ENCODE data around the gene NEIL1. TPM values are rescaled to one million over a fixed set of nuclear protein-coding genes. Genes with fewer than 3 reads are reported as not detected.

NEIL1 gene
- total RNA-seq, 1 experiment from 2014 or later = 24.8 TPM

DNA sequence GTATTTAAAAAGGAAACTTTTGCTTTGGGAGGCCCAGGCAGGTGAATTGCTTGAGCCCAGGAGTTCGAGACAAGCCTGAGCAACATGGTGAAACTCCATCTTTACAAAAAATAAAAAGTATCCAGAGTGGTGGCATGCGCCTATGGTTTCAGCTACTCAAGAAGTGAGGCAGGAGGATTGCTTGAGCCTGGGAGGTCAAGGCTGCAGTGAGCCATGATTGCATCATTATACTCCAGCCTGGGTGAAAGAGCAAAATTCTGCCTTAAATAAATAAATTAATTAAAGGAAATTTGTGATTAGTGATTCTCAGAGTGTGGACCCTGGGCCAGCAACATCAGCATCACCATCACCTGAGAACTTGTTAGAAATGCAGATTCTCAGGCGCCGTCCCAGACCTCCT is 20.9 kb upstream of the NEIL1 start:
- ATAC-seq (no peak), DNase-seq (ENCODE audit: low spot score) (no peak)
- Mint-ChIP-seq H3K36me3 (no peaks in the 10 kb centered on the region), H3K4me3 (no peak overlapping the region), H3K27ac (no peak overlapping the region), H3K27me3 (ENCODE audit: low read depth) (peaks cover 13% of the 10 kb centered on the region), H3K9me3 (peaks cover 7% of the 10 kb centered on the region), H3K4me1 (no peaks in the 10 kb centered on the region)
- POLR2A ChIA-PET = no interaction called here
- CTCF ChIA-PET = no interaction called here
- TF ChIP-seq USF2 (CRISPR knock-in tag; IDR thresholded peaks at IDR 0.05) (no peak), ZNF423 (CRISPR knock-in tag; IDR thresholded peaks at IDR 0.05) (no peak), ZSCAN18 (CRISPR knock-in tag; IDR thresholded peaks at IDR 0.05) (no peak), ARID4B (CRISPR knock-in tag; IDR thresholded peaks at IDR 0.05; ENCODE audit: borderline replicate concordance) (no peak), PRRX2 (CRISPR knock-in tag; IDR thresholded peaks at IDR 0.05) (no peak), ESRRA (CRISPR knock-in tag; IDR thresholded peaks at IDR 0.05; ENCODE audit: borderline replicate concordance) (no peak), SMAD4 (CRISPR knock-in tag; IDR thresholded peaks at IDR 0.05) (no peak), JAZF1 (CRISPR knock-in tag; IDR thresholded peaks at IDR 0.05) (no peak), AR (CRISPR knock-in tag; IDR thresholded peaks at IDR 0.05) (no peak), OVOL2 (CRISPR knock-in tag; IDR thresholded peaks at IDR 0.05; ENCODE audit: borderline replicate concordance) (no peak), ZNF396 (CRISPR knock-in tag; IDR thresholded peaks at IDR 0.05; ENCODE audit: borderline replicate concordance) (no peak), NFE2L1 (CRISPR knock-in tag; IDR thresholded peaks at IDR 0.05) (no peak)
- TF ChIP-seq, protein P1, sequence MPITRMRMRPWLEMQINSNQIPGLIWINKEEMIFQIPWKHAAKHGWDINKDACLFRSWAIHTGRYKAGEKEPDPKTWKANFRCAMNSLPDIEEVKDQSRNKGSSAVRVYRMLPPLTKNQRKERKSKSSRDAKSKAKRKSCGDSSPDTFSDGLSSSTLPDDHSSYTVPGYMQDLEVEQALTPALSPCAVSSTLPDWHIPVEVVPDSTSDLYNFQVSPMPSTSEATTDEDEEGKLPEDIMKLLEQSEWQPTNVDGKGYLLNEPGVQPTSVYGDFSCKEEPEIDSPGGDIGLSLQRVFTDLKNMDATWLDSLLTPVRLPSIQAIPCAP (CRISPR knock-in tag; IDR thresholded peaks at IDR 0.05) = no peak
- TF ChIP-seq, protein P2, sequence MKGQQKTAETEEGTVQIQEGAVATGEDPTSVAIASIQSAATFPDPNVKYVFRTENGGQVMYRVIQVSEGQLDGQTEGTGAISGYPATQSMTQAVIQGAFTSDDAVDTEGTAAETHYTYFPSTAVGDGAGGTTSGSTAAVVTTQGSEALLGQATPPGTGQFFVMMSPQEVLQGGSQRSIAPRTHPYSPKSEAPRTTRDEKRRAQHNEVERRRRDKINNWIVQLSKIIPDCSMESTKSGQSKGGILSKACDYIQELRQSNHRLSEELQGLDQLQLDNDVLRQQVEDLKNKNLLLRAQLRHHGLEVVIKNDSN (CRISPR knock-in tag; IDR thresholded peaks at IDR 0.05) = no peak
- TF ChIP-seq, protein P3, sequence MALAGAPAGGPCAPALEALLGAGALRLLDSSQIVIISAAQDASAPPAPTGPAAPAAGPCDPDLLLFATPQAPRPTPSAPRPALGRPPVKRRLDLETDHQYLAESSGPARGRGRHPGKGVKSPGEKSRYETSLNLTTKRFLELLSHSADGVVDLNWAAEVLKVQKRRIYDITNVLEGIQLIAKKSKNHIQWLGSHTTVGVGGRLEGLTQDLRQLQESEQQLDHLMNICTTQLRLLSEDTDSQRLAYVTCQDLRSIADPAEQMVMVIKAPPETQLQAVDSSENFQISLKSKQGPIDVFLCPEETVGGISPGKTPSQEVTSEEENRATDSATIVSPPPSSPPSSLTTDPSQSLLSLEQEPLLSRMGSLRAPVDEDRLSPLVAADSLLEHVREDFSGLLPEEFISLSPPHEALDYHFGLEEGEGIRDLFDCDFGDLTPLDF (CRISPR knock-in tag; IDR thresholded peaks at IDR 0.05) = no peak
- TF ChIP-seq, protein P4, sequence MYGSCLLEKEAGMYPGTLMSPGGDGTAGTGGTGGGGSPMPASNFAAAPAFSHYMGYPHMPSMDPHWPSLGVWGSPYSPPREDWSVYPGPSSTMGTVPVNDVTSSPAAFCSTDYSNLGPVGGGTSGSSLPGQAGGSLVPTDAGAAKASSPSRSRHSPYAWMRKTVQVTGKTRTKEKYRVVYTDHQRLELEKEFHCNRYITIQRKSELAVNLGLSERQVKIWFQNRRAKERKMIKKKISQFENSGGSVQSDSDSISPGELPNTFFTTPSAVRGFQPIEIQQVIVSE (CRISPR knock-in tag; IDR thresholded peaks at IDR 0.05; ENCODE audit: borderline replicate concordance) = no peak
